Motor neuron (in vitro differentiated cells): ENCODE measurements around the gene GLCCI1. TPM values are rescaled to one million over a fixed set of nuclear protein-coding genes. Genes with fewer than 3 reads are reported as not detected.

ENCODE experiments used
- ATAC-seq, 8 experiments: fragments of 200-7000 bp; cut with Tn5 transposase; replicated peaks in 6 of 8; 2 replicates each; pipeline ENCODE4 v1.8.0; 2021; ENCODE audit warnings: mild to moderate bottlenecking in 8 of 8, moderate library complexity in 8 of 8
- H3K27ac ChIP-seq, 2 donors: fragments of 250-450 bp; sonication (Bioruptor Pico); 2 replicates each; pipeline ENCODE4 v1.9.0; 2021; ENCODE audit warnings: antibody characterized with exemption in 2 of 2, mild to moderate bottlenecking in 2 of 2, moderate library complexity in 1 of 2
- H3K4me1 ChIP-seq, 2 donors: fragments of 250-450 bp; sonication (Bioruptor Pico); replicated peaks in 1 of 2; 2 replicates each; pipeline ENCODE4 v1.6.1; 2021; ENCODE audit warnings: antibody characterized with exemption in 2 of 2, mild to moderate bottlenecking in 2 of 2, moderate library complexity in 1 of 2
- H3K4me3 ChIP-seq, 5 donors: fragments of 250-450 bp; sonication (Bioruptor Pico); 2 replicates each; pipeline ENCODE4 v1.9.0; 2021; ENCODE audit warnings: antibody characterized with exemption in 5 of 5, mild to moderate bottlenecking in 5 of 5, moderate library complexity in 4 of 5
- WGBS, 10 experiments: fragments of 450-650 bp; shearing (Covaris generic); methylation state at CpG; one replicate each; pipeline ENCODE4 v1.0.0; 2022; 5-methylcytosine and 5-hydroxymethylcytosine counted together
- in situ Hi-C, 9 experiments: fragments of 400-800 bp; cut with MboI; loops; one replicate each; pipeline ENCODE4 v1.15.0; 2021; ENCODE audit warnings: low sequenced_read_pairs in 9 of 9, low pct_unique_long_range_greater_than_20kb in 2 of 9; ENCODE audit not compliant: unreplicated experiment in 9 of 9
- total RNA-seq, 8 experiments: library from RNA; unstranded; fragments of 300-600 nt; gene quantifications; 2 replicates each; pipeline versions ENCODE4 v1.2.3 to v1.2.4, GENCODE V29; 2022

The GLCCI1 gene
- total RNA-seq, 8 experiments from 2014 or later, result 2.7 to 46.0 (median 22.2) TPM

DNA sequence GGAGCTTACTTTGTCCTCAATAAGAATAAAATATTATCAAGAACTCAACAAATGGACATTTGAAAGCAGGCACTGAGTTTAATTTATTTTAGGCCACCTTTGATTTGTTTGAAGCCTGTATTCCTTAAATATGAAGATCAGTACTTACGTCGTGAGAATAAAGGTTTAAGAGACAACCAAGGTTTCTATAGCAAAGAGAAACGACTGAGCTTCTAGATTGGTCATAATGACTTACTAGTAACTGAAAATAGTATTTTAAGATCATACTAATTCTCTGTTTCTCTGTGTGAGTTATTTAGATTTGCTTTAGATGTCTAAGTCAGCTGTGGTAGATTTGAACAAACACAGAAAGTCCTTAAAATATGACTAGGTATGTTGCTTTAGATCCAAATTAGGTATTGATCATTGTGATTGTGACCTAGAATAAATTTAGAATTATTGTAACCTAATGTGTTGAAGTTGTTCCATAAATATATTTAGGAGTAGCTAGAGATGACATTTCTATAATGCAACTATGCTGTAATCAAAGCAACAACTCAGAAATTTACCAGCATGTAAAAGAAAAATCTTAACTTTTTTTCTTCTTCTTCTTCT, 2.4 kb upstream of the GLCCI1 start:
- no peak overlapping the region for H3K4me3 ChIP-seq
- 22 to 73% (median 42%) methylated on average over 1 to 3 of the region's 3 CpGs; no CpG with 5 or more reads in 2 of the 10 experiments for WGBS, 10 experiments
- in situ Hi-C loops, result loop anchor here in 2 of 9 experiments (25.0 kb wide), 2 partner anchors 179 to 204 kb away; no protein-coding TSS in a partner anchor
- no peak for ATAC-seq
- no peak overlapping the region for H3K27ac ChIP-seq
- peaks cover 0 to 1% of the 10 kb centered on the region in 2 donors for H3K4me1 ChIP-seq

DNA sequence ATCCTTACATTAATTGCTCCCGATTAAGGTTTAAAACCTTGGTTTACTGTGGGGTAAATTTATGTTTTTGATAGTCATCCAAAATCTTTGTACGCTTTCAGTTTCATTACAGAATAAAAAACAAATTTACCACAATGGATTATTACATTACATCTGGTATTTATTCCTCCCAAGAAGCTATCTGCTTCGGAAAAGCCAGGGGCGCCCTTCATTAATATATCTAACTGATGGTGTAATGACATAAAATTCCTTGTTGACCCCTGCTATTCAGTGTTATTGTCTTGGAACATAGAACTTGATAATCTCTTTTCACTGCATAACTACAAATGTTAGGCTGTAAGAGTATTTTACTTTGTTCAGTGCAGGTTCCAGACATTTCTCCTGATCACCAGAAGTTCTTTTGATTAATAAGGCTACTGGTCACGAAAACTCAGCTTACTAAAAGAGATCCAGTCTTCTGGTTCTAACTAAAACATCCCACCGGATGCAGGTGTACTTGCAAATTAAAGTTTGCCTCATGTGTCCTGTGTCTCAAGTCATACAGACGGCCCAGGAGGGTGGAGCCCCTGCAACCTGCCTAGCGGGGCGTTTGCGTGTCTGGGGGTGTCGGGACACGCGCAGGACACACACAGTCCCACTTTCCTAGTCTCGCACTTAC, 581 bp upstream of the GLCCI1 start:
- in situ Hi-C loops, result loop anchor here in 2 of 9 experiments (25.0 kb wide), 2 partner anchors 181 to 206 kb away; no protein-coding TSS in a partner anchor
- Histone ChIP-seq H3K4me1 (peaks cover 0 to 4% of the 10 kb centered on the region in 2 donors), H3K27ac (no peak overlapping the region), H3K4me3 (peak overlapping the region; percentile 75 to 92 (median 89))
- 0 to 100% (median 21%) methylated on average over 1 to 13 of the region's 14 CpGs for WGBS, 10 experiments
- no peak for ATAC-seq

DNA sequence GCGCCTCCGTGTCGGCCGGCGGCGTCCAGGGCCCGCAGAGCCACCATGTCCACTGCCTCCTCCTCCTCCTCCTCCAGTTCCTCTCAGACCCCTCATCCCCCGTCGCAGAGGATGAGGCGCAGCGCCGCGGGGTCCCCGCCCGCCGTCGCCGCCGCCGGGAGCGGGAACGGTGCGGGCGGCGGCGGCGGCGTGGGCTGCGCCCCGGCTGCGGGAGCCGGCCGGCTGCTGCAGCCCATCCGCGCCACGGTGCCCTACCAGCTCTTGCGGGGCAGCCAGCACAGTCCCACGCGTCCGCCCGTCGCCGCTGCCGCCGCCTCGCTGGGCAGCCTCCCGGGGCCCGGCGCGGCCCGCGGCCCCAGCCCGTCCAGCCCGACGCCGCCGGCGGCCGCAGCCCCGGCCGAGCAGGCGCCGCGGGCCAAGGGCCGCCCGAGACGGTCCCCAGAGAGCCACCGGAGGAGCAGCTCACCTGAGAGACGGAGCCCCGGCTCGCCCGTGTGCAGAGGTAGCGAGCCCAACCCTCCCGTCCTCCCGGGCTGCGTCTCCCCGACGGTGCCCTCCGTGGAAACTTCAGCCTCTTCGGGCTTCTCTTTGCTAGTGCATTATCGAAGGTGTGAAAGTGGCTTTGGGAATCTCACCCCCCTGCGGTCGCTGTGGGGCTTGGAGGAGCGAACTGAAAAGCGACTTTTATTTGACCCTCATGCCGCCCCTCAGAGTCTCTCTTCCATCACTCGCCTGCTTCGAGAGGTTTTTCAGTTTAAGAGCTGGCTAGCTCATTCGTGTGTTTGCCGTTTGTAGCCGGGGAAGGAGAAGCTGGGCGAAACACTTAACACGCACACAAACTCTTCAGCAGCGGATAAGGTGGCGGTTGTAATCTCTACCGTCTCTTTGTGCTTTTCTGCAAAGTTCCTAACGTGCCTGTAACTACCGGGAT, 975 bp downstream of the GLCCI1 start:
- H3K4me1 ChIP-seq, result peaks cover 0 to 4% of the 10 kb centered on the region in 2 donors
- 0 to 13% (median 1%) methylated on average over 4 to 30 of the region's 98 CpGs; no CpG with 5 or more reads in 4 of the 10 experiments for WGBS, 10 experiments
- in situ Hi-C loops, result loop anchor here in 2 of 9 experiments (25.0 kb wide), 2 partner anchors 182 to 207 kb away; no protein-coding TSS in a partner anchor
- H3K4me3 ChIP-seq, result peak overlapping the region; percentile 75 to 92 (median 89)
- ATAC-seq, result peak; percentile 3 to 11 (median 9)
- peak overlapping the region; percentile 89 to 91 for H3K27ac ChIP-seq

DNA sequence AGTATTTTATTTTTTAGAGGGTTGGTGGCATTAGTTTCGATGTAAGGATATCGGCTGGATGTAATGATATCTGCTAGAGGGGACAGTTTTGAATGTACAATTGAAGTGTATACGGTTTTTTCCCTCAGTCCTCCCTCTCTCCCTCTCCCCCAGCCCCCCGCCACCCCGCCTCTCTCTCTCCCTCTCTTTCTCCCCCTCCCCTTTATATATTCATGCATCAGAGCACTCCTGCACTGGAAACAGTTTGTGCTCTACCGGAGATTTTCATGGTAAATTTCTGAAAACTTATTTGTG, 1.6 kb downstream of the GLCCI1 start:
- Histone ChIP-seq H3K27ac (peak overlapping the region; percentile 89 to 91), H3K4me3 (peak overlapping the region; percentile 75 to 92 (median 89)), H3K4me1 (peaks cover 0 to 4% of the 10 kb centered on the region in 2 donors)
- ATAC-seq, result no peak
- in situ Hi-C loops, result loop anchor here in 2 of 9 experiments (25.0 kb wide), 2 partner anchors 183 to 208 kb away; no protein-coding TSS in a partner anchor
- 0% methylated on average over 1 to 2 of the region's 6 CpGs; no CpG with 5 or more reads in 7 of the 10 experiments for WGBS, 10 experiments

DNA sequence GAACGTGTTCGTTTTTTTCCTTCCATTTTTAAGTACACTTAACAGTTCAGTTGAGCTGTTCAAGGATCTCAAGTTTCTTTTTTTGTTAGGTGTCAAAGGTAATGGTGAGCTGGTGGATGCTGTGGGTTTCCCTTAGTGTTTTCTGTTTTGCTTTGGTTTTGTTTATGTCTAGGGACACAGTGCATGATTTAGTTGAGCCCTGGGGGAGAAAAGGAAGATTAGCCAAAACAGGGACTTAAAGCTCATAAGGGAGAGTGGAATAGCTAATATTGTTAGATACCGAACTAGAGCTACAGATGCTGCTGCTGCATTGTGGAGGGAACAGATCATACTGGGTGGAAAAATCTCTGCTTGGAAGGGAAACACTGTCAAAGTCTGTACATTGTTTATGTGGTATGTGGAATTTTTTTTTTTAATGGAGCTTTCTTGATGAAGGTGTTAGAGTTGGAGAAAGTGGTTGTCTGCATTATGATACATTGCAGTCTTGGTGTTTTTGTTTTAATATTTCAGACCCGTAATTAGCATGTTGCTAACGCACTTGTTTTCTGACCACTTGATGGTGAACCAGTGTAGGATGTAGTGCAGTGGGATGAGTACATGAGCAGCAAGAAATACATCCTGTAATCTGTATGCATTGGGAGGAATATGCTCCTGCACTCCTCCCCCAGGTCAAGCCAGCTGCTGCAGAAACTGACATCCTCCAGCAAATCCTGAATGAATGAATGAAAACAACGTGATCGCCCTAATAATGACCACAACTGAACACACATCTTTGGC, 2.1 kb downstream of the GLCCI1 start:
- in situ Hi-C loops, result loop anchor here in 2 of 9 experiments (25.0 kb wide), 2 partner anchors 183 to 208 kb away; no protein-coding TSS in a partner anchor
- Histone ChIP-seq H3K27ac (peak overlapping the region in 1 of 2 donors; percentile 10), H3K4me3 (peak overlapping the region; percentile 75 to 92 (median 89)), H3K4me1 (peaks cover 0 to 4% of the 10 kb centered on the region in 2 donors)
- ATAC-seq, result no peak
- 0 to 53% (median 13%) methylated on average over 2 to 7 of the region's 7 CpGs; no CpG with 5 or more reads in 1 of the 10 experiments for WGBS, 10 experiments

DNA sequence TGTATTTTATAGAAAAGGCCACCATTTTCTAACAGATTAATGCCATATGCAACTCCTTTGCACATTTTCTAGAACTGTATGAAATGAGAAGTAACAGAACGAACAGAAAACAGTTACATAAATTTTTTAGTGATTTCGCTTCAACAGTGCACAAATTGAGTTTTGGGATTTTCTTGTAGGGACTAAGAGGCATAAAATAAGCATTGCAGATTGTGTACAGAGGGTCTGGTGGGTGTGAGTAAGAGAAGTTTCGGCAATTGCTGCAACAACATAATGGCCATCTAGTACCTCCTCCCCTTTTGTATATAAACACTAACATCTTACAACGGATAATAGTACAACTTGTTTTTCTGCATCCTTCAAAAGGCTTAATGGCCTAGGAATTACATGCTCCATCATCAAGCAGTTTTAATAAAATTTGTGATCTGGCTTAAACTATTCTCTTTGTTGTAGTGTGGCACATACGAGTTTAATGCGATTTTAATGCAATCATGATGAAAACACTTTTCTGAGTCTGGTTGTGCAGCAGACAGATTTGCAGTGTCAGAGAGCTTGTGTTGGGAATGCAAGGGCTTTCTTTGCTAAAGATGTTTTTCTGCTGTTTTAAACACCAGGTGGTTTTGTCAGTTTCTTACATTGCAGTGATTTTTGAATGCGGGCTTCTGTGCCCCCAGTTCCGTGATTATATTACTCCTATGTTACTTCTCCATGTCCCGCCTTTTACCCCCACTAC, 2.9 kb downstream of the GLCCI1 start:
- H3K4me3 ChIP-seq, result peak overlapping the region; percentile 75 to 92 (median 89)

DNA sequence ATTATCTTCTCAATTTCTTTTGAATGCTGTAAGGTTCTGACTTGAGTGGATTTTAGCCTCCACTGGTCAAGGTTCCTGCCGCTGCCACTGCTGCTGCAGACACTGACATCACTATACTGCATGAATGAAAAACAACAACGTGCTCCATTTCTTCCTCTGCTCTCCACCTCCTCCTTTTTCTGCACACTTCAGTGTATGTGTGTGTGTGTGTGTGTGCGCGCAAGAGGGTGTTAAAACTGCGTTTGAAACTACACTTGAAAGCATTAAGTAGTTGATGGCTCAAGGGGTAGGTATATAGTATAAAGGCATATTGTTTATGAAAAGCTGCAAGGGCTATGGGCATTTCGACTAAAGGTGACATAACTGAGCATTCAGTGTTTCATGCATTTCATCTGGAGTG, 3.5 kb downstream of the GLCCI1 start:
- ATAC-seq, result no peak
- 20 to 100% (median 60%) methylated on average over 1 to 6 of the region's 6 CpGs; no CpG with 5 or more reads in 1 of the 10 experiments for WGBS, 10 experiments
- H3K4me1 ChIP-seq, result peaks cover 0 to 4% of the 10 kb centered on the region in 2 donors
- in situ Hi-C loops, result loop anchor here in 2 of 9 experiments (25.0 kb wide), 2 partner anchors 185 to 210 kb away; no protein-coding TSS in a partner anchor
- H3K4me3 ChIP-seq, result peak overlapping the region; percentile 75 to 92 (median 89)
- H3K27ac ChIP-seq, result peak overlapping the region in 1 of 2 donors; percentile 8

More for the DNA sequence above, 2.9 kb downstream of the GLCCI1 start:
- in situ Hi-C loops, result loop anchor here in 2 of 9 experiments (25.0 kb wide), 2 partner anchors 184 to 209 kb away; no protein-coding TSS in a partner anchor
- Histone ChIP-seq H3K27ac (peak overlapping the region in 1 of 2 donors; percentile 10), H3K4me1 (peaks cover 0 to 4% of the 10 kb centered on the region in 2 donors)
- no peak for ATAC-seq
- WGBS, 10 experiments, result 47 to 92% (median 66%) methylated on average over 1 to 9 of the region's 9 CpGs

DNA sequence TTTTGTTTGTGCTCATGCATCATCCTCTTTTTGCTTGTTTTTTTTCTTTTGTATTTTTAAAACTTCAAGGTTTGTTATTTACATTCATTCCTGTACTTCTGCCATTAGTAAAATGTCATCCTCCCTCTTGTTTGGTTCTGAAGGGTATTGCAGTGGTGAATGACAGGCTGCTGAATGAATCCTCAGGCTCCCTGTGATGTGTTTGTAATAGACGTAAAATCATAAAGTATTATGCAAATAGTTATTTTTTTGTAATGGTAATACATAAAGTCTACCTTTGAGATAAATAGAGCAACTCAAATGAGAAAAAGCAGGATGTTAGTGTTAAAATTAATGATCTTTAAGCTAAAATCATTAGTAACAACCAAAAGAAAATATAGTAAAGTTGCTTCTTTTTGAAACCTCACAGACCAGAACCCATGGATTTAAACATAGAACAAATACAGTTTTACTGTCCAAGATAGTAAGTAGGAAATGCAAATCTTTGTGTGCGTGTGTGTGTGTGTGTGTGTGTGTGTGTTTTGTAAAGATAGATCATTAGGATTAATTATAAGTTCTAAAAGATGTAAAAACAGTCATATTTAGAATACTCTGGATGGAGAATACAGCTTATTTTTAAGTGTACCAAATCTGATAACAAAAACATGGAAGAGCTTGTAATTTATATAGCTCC, 4.5 kb downstream of the GLCCI1 start:
- H3K27ac ChIP-seq, result no peak overlapping the region
- ATAC-seq, result no peak
- 17 to 80% (median 48%) methylated on average over 1 to 2 of the region's 2 CpGs; no CpG with 5 or more reads in 1 of the 10 experiments for whole genome bisulfite sequencing, 10 experiments
- in situ Hi-C loops, result loop anchor here in 2 of 9 experiments (25.0 kb wide), 2 partner anchors 186 to 211 kb away; no protein-coding TSS in a partner anchor
- H3K4me3 ChIP-seq, result peak overlapping the region; percentile 7 to 92 (median 75)
- peaks cover 0 to 4% of the 10 kb centered on the region in 2 donors for H3K4me1 ChIP-seq

DNA sequence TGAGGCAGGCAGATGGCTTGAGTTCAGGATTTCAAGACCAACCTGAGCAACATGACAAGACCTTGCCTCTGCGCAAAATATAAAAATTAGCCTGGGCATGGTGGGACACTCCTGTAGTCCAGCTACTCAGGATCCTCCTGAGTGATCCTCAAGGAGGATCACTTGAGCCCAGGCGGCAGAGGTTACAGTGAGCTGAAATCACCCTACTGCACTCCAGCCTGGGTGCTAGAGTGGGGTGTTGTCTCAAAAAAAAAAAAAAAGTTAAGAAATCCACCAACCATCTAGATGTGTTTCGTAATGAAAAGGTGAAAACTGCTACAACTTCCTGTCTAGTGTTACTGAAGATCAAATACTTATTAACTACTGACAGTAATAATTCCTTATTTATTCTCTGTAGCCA, 8.1 kb downstream of the GLCCI1 start:
- ATAC-seq, result no peak
- Histone ChIP-seq H3K4me1 (no peaks in the 10 kb centered on the region), H3K27ac (no peak overlapping the region), H3K4me3 (no peak overlapping the region)
- in situ Hi-C loops, result no loop called here
- 60 to 100% (median 96%) methylated on average over 1 to 3 of the region's 3 CpGs for WGBS, 10 experiments

DNA sequence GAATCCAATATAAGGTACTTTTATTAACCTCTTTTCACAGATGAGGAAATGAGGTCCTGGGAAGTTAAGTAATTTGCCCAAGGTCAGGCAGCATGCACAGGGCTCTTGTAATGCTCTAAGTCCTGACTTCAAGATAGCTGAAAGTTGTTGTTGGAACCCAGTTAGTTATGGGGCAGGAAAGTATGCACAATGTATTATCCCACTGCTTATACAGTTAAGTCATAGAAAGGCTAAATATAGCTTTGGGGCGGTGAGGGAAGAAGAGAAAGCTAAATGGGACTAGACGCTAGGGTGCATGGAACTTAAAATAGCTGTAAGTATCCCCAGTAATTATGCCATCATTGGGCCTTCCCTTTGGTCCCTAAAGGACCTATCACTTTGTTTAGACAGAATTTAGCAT, 9.2 kb downstream of the GLCCI1 start:
- H3K4me3 ChIP-seq, result no peak overlapping the region
- no peak overlapping the region for H3K27ac ChIP-seq
- in situ Hi-C loops, result no loop called here
- H3K4me1 ChIP-seq, result no peaks in the 10 kb centered on the region
- no peak for ATAC-seq
- 85 to 100% (median 93%) methylated on average over 1 to 2 of the region's 2 CpGs; no CpG with 5 or more reads in 3 of the 10 experiments for WGBS, 10 experiments

DNA sequence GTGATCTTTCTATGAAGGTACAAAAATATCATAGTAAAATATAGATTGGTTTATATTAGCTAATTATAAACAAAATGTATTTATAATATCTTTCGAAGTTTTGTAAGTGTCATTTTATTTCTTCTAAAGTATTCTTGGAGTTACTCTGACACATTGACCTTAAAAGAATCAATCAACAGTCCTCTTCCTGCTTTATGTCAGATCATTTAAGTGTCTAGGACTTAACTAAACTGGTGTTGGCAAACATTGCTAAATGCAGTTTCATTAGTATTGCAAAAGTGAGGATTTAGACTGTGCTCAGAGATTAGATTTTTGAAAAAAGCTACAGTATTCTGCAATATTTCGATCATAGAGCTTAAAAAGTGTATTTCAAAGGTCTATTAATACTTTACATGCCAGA, 10.3 kb downstream of the GLCCI1 start:
- Histone ChIP-seq H3K27ac (no peak overlapping the region), H3K4me3 (no peak overlapping the region), H3K4me1 (no peaks in the 10 kb centered on the region)
- WGBS, 10 experiments, result 48 to 100% (median 91%) methylated on average over 1 to 2 of the region's 2 CpGs; no CpG with 5 or more reads in 2 of the 10 experiments
- in situ Hi-C loops, result no loop called here
- ATAC-seq, result no peak
